HEK293 (cell line): ENCODE data around the gene TACC2.
"Not testable (repeated sequence)": the region's sequence is repeated elsewhere in the genome, so short reads cannot be mapped to it uniquely, and the experiment has no call there.

Experiments
- CTCF ChIA-PET: fragments of 350-600 bp; formaldehyde crosslinking; extraction: SDS; loops from one replicate; lab custom pipeline; 2021; ENCODE audit warnings: antibody characterized with exemption; lab: Yijun Ruan, JAX
- POLR2A ChIA-PET: fragments of 300-600 bp; formaldehyde crosslinking; extraction: SDS; loops from one replicate; lab custom pipeline; 2020; ENCODE audit warnings: antibody characterized with exemption, inconsistent platforms; lab: Yijun Ruan, JAX
- H3K27ac ChIP-seq: fragments of 200-500 bp; sonication (Bioruptor generic); 2 replicates; pipeline ENCODE4 v1.5.1; 2014; ENCODE audit warnings: low read depth, low read length, control low read depth, inconsistent platforms; ENCODE audit errors: extremely low read depth
- H3K36me3 ChIP-seq, 2 experiments: fragments of 200-500 bp in 1 of 2; sonication (Bioruptor generic) in 1 of 2; 1 replicate in 1 of 2; 2 replicates in 1 of 2; pipeline ENCODE4 v1.5.1; 2014 to 2017; ENCODE audit warnings: inconsistent platforms in 2 of 2, low read length in 2 of 2; ENCODE audit not compliant: control insufficient read depth in 2 of 2, insufficient read depth in 1 of 2
- H3K4me1 ChIP-seq: fragments of 200-500 bp; sonication (Bioruptor generic); 2 replicates; pipeline ENCODE4 v1.5.1; 2014; ENCODE audit warnings: mild to moderate bottlenecking, low read length, inconsistent platforms; ENCODE audit not compliant: control insufficient read depth, insufficient read depth
- H3K4me3 ChIP-seq: 2 replicates; pipeline ENCODE4 v1.5.1; 2011; ENCODE audit warnings: low read depth, mild to moderate bottlenecking, control low read depth, low read length, moderate library complexity
- H3K9me3 ChIP-seq: fragments of 200-500 bp; sonication (Bioruptor generic); 2 replicates; pipeline ENCODE4 v1.5.1; 2014; ENCODE audit warnings: low read depth, low read length, inconsistent platforms; ENCODE audit not compliant: control insufficient read depth, insufficient read depth
- FEZF1 ChIP-seq: fragments of 450-650 bp; formaldehyde crosslinking; IDR thresholded peaks from 2 replicates; pipeline ENCODE4 v1.5.1; 2016; ENCODE audit warnings: missing biosample characterization, missing genetic modification characterization
- ZBTB21 ChIP-seq: fragments of 450-650 bp; formaldehyde crosslinking; IDR thresholded peaks from 2 replicates; pipeline ENCODE4 v1.5.1; 2017; ENCODE audit warnings: missing biosample characterization, missing genetic modification characterization
- ZFP3 ChIP-seq: fragments of 450-650 bp; formaldehyde crosslinking; IDR thresholded peaks from 2 replicates; pipeline ENCODE4 v1.5.1; 2016; ENCODE audit warnings: low read depth, missing biosample characterization, missing genetic modification characterization
- ZNF132 ChIP-seq: fragments of 450-650 bp; formaldehyde crosslinking; IDR thresholded peaks from 2 replicates; pipeline ENCODE4 v1.5.1; 2017; ENCODE audit warnings: missing biosample characterization, missing genetic modification characterization, borderline replicate concordance
- ZNF155 ChIP-seq: fragments of 450-650 bp; formaldehyde crosslinking; IDR thresholded peaks from 2 replicates; pipeline ENCODE4 v1.5.1; 2016; ENCODE audit warnings: missing biosample characterization, missing genetic modification characterization
- ZNF311 ChIP-seq: fragments of 450-650 bp; formaldehyde crosslinking; IDR thresholded peaks from 2 replicates; pipeline ENCODE4 v1.5.1; 2017; ENCODE audit warnings: missing biosample characterization, missing genetic modification characterization, borderline replicate concordance
- ZNF391 ChIP-seq: fragments of 450-650 bp; formaldehyde crosslinking; IDR thresholded peaks from 2 replicates; pipeline ENCODE4 v1.5.1; 2016; ENCODE audit warnings: low read depth, missing biosample characterization, missing genetic modification characterization, borderline replicate concordance
- ZNF473 ChIP-seq: fragments of 450-650 bp; formaldehyde crosslinking; IDR thresholded peaks from 2 replicates; pipeline ENCODE4 v1.5.1; 2017; ENCODE audit warnings: missing biosample characterization, missing genetic modification characterization
- ZNF549 ChIP-seq: fragments of 450-650 bp; IDR thresholded peaks from 2 replicates; pipeline ENCODE4 v1.5.1; 2018; ENCODE audit warnings: missing biosample characterization, missing genetic modification characterization, mild to moderate bottlenecking, inconsistent platforms, moderate library complexity
- ZNF585B ChIP-seq: fragments of 450-650 bp; formaldehyde crosslinking; IDR thresholded peaks from 2 replicates; pipeline ENCODE4 v1.5.1; 2016; ENCODE audit warnings: missing biosample characterization, missing genetic modification characterization
- ZNF623 ChIP-seq: fragments of 450-650 bp; formaldehyde crosslinking; IDR thresholded peaks from 2 replicates; pipeline ENCODE4 v1.5.1; 2016; ENCODE audit warnings: missing biosample characterization, missing genetic modification characterization
- TF ChIP-seq, protein P1 (sequence below): fragments of 450-650 bp; formaldehyde crosslinking; IDR thresholded peaks from 2 replicates; pipeline ENCODE4; 2016; ENCODE audit warnings: missing biosample characterization, missing genetic modification characterization
- TF ChIP-seq, protein P2 (sequence below): fragments of 450-650 bp; formaldehyde crosslinking; IDR thresholded peaks from 2 replicates; pipeline ENCODE4 v1.5.1; 2016; ENCODE audit warnings: missing biosample characterization, missing genetic modification characterization
- TF ChIP-seq, protein P3 (sequence below): fragments of 450-650 bp; formaldehyde crosslinking; IDR thresholded peaks from 2 replicates; pipeline ENCODE4 v1.5.1; 2016; ENCODE audit warnings: missing biosample characterization, missing genetic modification characterization
- TF ChIP-seq, protein P4 (sequence below): fragments of 450-650 bp; formaldehyde crosslinking; optimal IDR thresholded peaks from 2 replicates; pipeline ENCODE3; 2016; ENCODE audit warnings: missing biosample characterization, mild to moderate bottlenecking, missing genetic modification characterization

TACC2 gene

DNA sequence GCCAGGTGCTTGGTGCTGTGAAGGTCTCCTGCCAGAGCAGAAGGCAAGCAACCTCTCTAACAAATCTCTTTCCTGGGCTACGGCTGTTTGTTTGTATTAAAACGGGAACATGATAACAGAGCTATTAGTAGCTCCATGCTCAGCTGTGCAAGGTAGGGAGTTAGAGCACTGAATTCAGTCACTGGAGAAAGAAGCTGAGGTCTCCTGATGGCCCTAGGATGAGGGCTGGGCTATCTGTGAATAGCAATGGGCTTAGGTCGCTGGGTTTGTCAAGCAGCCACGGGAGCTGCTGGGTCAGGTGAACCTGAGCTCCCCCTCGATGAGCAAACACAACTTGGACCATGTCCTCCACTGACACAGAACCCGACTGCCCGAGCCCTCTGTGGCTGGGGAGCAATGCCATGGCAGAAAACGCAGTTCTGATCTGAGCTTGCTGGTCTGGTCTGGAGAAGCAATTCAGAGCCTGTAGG, 24.4 kb downstream of the TACC2 start:
- H3K9me3 ChIP-seq, result no peaks in the 10 kb centered on the region
- ChIA-PET POLR2A (no interaction called here), CTCF (interaction anchor here (0.7 kb wide), 2 partner anchors 39 to 82 kb away, joined by 4 to 5 read pairs; no protein-coding TSS in a partner anchor)
- H3K4me3 ChIP-seq, result no peak overlapping the region
- H3K4me1 ChIP-seq, result no peaks in the 10 kb centered on the region
- H3K36me3 ChIP-seq, result no peaks in the 10 kb centered on the region
- H3K27ac ChIP-seq, result no peak overlapping the region
- TF ChIP-seq, protein P1, sequence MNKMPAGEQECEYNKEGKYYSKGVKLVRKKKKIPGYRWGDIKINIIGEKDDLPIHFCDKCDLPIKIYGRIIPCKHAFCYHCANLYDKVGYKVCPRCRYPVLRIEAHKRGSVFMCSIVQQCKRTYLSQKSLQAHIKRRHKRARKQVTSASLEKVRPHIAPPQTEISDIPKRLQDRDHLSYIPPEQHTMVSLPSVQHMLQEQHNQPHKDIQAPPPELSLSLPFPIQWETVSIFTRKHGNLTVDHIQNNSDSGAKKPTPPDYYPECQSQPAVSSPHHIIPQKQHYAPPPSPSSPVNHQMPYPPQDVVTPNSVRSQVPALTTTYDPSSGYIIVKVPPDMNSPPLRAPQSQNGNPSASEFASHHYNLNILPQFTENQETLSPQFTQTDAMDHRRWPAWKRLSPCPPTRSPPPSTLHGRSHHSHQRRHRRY, result no peak
- TF ChIP-seq, protein P2, sequence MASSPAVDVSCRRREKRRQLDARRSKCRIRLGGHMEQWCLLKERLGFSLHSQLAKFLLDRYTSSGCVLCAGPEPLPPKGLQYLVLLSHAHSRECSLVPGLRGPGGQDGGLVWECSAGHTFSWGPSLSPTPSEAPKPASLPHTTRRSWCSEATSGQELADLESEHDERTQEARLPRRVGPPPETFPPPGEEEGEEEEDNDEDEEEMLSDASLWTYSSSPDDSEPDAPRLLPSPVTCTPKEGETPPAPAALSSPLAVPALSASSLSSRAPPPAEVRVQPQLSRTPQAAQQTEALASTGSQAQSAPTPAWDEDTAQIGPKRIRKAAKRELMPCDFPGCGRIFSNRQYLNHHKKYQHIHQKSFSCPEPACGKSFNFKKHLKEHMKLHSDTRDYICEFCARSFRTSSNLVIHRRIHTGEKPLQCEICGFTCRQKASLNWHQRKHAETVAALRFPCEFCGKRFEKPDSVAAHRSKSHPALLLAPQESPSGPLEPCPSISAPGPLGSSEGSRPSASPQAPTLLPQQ (tag by site-specific recombination), result peak; percentile 66; the same call in 1 of the 2 replicates

DNA sequence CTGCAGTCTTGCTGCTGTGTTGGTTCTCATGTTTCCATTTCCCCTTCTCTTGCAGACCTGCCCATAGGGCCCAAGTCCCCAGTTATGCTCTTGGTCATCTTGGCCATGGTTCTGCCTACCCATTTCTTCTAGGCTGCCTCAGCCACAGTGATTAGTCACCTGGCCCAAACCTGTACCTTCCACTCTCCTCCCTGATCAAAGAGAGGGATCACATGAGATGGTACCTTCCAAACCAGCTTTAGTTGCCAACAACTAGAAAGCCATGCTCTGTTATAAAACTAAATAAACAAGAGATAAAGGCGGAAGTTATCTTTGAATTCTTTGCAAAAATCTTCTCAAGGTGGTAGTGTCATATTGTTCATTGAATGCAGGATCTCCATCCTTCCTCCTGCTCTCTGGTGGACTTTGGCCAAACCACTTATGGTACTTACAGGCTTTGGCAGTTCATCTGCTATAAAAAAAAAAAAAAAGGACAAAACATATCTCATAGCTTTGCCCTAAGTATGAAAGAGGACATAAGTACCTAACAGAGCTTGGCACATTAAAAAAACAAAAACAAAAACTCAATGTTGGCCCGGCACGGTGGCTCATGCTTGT, 25.8 kb downstream of the TACC2 start:
- Histone ChIP-seq H3K9me3 (no peaks in the 10 kb centered on the region), H3K4me3 (no peak overlapping the region), H3K27ac (no peak overlapping the region), H3K4me1 (no peaks in the 10 kb centered on the region), H3K36me3 (no peaks in the 10 kb centered on the region)
- no peak for TF ChIP-seq ZNF623 (tag by site-specific recombination)
- no peak for TF ChIP-seq ZNF132 (tag by site-specific recombination)
- TF ChIP-seq ZNF585B (tag by site-specific recombination), result no peak
- CTCF ChIA-PET, result no interaction called here
- POLR2A ChIA-PET, result no interaction called here

DNA sequence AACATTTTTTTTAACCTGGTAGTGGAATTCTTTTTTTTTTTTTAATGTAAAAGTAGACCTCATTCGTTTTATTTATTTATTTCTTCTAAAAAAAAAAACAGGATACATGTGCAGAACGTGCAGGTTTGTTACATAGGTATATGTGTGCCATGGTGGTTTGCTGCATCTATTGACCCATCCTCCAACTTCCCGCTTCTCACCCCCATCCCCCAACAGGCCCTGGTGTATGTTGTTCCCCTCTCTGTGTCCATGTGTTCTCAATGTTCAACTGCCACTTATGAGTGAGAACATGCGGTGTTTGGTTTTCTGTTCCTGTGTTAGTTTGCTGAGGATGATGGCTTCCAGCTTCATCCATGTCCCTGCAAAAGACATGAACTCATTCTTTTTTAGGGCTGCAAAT, 29.0 kb downstream of the TACC2 start:
- H3K4me3 ChIP-seq, POLR2A ChIA-PET, H3K27ac ChIP-seq, H3K9me3 ChIP-seq, CTCF ChIA-PET, H3K4me1 ChIP-seq, H3K36me3 ChIP-seq: not testable (repeated sequence)

DNA sequence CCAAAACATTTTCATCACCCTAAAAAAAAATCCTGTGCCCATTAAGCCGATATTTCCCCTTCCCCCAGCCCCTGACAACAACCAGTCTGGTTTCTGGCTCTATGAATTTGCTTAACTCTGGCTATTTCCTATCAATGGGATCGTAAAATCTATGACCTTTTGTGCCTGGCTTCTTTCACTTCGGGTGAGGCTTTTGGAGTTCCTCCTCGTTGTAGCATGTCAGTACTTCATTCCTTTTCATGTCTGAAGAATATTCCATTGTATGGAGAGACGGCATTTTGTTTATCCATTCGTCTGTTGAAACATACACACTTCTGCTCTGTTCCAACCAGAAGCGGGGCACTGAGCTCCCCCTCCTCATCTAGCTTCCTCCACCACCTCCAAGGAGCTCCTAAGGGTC, 29.5 kb downstream of the TACC2 start:
- Histone ChIP-seq H3K9me3 (no peaks in the 10 kb centered on the region), H3K4me1 (no peaks in the 10 kb centered on the region), H3K27ac (no peak overlapping the region), H3K4me3 (no peak overlapping the region; the same call in 1 of the 2 replicates), H3K36me3 (no peaks in the 10 kb centered on the region)
- CTCF ChIA-PET, result interaction anchor here (1.0 kb wide), 1 partner anchor 43 kb away, joined by 3 read pairs; the partner anchor contains the start of gene NSMCE4A
- POLR2A ChIA-PET, result no interaction called here
- no peak for TF ChIP-seq FEZF1
- no peak for TF ChIP-seq ZNF155
- no peak for TF ChIP-seq ZNF473
- TF ChIP-seq, protein P3, sequence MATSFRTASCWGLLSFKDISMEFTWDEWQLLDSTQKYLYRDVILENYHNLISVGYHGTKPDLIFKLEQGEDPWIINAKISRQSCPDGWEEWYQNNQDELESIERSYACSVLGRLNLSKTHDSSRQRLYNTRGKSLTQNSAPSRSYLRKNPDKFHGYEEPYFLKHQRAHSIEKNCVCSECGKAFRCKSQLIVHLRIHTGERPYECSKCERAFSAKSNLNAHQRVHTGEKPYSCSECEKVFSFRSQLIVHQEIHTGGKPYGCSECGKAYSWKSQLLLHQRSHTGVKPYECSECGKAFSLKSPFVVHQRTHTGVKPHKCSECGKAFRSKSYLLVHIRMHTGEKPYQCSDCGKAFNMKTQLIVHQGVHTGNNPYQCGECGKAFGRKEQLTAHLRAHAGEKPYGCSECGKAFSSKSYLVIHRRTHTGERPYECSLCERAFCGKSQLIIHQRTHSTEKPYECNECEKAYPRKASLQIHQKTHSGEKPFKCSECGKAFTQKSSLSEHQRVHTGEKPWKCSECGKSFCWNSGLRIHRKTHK (tag by site-specific recombination), result no peak
- no peak for TF ChIP-seq ZNF391
- TF ChIP-seq ZBTB21 (tag by site-specific recombination), result no peak
- no peak for TF ChIP-seq ZNF549 (tag by site-specific recombination)
- TF ChIP-seq ZNF311 (tag by site-specific recombination), result no peak
- TF ChIP-seq, protein P4, sequence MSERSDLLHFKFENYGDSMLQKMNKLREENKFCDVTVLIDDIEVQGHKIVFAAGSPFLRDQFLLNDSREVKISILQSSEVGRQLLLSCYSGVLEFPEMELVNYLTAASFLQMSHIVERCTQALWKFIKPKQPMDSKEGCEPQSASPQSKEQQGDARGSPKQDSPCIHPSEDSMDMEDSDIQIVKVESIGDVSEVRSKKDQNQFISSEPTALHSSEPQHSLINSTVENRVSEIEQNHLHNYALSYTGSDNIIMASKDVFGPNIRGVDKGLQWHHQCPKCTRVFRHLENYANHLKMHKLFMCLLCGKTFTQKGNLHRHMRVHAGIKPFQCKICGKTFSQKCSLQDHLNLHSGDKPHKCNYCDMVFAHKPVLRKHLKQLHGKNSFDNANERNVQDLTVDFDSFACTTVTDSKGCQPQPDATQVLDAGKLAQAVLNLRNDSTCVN (tag by site-specific recombination), result no peak
- no peak for TF ChIP-seq ZFP3 (tag by site-specific recombination)
